HepG2 (cell line): ENCODE results near the gene IQGAP2. TPM values are rescaled to one million over a fixed set of nuclear protein-coding genes. Genes with fewer than 3 reads are reported as not detected.

Experiments used
- ATAC-seq: fragments of 200-7000 bp; cut with Tn5 transposase; 3 replicates; pipeline ENCODE4 v1.9.1; 2020; ENCODE audit warnings: mild to moderate bottlenecking, moderate library complexity
- BruUV-seq: library from RNA; stranded (reverse); fragments of 400-500 nt; replicated peaks from 2 replicates; lab custom pipeline; 2021; lab: Mats Ljungman, UMichigan
- CTCF ChIA-PET: fragments of 300-600 bp; formaldehyde crosslinking; extraction: SDS; loops from one replicate; lab custom pipeline; 2021; ENCODE audit warnings: low total read pairs, inconsistent platforms, low intra/inter-chr PET ratio; lab: Yijun Ruan, JAX
- POLR2A ChIA-PET: fragments of 350-600 bp; sonication (Branson Sonifier 250); formaldehyde crosslinking; loops from one replicate; lab custom pipeline; 2020; ENCODE audit warnings: antibody characterized with exemption, inconsistent platforms; lab: Yijun Ruan, JAX
- DNase-seq: peaks from one replicate; pipeline ENCODE4 v3.0.0-alpha.2; 2015; ENCODE audit warnings: low spot score
- FAIRE-seq: peaks from 3 replicates; lab custom pipeline; 2011; peaks lifted over from hg19 to GRCh38; lab: Jason Lieb, UNC
- H2AFZ ChIP-seq: one replicate; pipeline ENCODE4 v1.6.1; 2011; ENCODE audit warnings: low read length, inconsistent platforms
- H3K27ac ChIP-seq: fragments of 300-600 bp; 3 replicates; pipeline ENCODE4 v1.8.0; 2011; ENCODE audit warnings: mixed run types, mild to moderate bottlenecking, mixed read lengths, low read length, inconsistent platforms; ENCODE audit not compliant: insufficient read depth; ENCODE audit errors: extremely low read length
- H3K27me3 ChIP-seq, 2 experiments: fragments of 200-600 bp in 1 of 2; 2 replicates in 1 of 2; 3 replicates in 1 of 2; pipeline versions ENCODE4 v1.6.0 to v1.8.0; 2011; ENCODE audit warnings: low read length in 2 of 2, mild to moderate bottlenecking in 2 of 2, moderate library complexity in 2 of 2, inconsistent platforms in 1 of 2; ENCODE audit not compliant: insufficient read depth in 2 of 2, control insufficient read depth in 1 of 2
- H3K36me3 ChIP-seq, 2 experiments: fragments of 200-600 bp in 1 of 2; replicated peaks in 1 of 2; 2 replicates in 1 of 2; 3 replicates in 1 of 2; pipeline versions ENCODE4 v1.5.1 to v1.8.0; 2011; ENCODE audit warnings: low read length in 2 of 2, inconsistent platforms in 1 of 2; ENCODE audit not compliant: insufficient read depth in 2 of 2, control insufficient read depth in 1 of 2
- H3K4me1 ChIP-seq: 2 replicates; pipeline ENCODE4 v1.5.1; 2012; ENCODE audit warnings: low read length, inconsistent platforms; ENCODE audit not compliant: insufficient read depth
- H3K4me2 ChIP-seq: 2 replicates; pipeline ENCODE4 v1.6.0; 2011; ENCODE audit warnings: low read depth, low read length, inconsistent platforms
- H3K4me3 ChIP-seq, 3 experiments: fragments of 200-600 bp in 1 of 3; sonication (generic), shearing (Covaris generic) in 1 of 3; replicated peaks in 1 of 3; 2 replicates each; pipeline ENCODE4 v1.5.1; 2011 to 2016; ENCODE audit warnings: low read length in 3 of 3, inconsistent platforms in 2 of 3, low read depth in 2 of 3, mild to moderate bottlenecking in 2 of 3, control low read depth in 1 of 3, mixed read lengths in 1 of 3; ENCODE audit not compliant: insufficient read depth in 1 of 3
- H3K79me2 ChIP-seq: one replicate; pipeline ENCODE4 v1.6.1; 2011; ENCODE audit warnings: low read length, inconsistent platforms; ENCODE audit not compliant: insufficient read depth
- H3K9ac ChIP-seq: 2 replicates; pipeline ENCODE4 v1.6.0; 2011; ENCODE audit warnings: mild to moderate bottlenecking, low read depth, low read length, inconsistent platforms; ENCODE audit not compliant: insufficient read depth
- H3K9me3 ChIP-seq: 2 replicates; pipeline ENCODE4 v1.5.1; 2012; ENCODE audit warnings: mild to moderate bottlenecking, low read length
- H4K20me1 ChIP-seq: 2 replicates; pipeline ENCODE4 v1.6.0; 2011; ENCODE audit warnings: inconsistent platforms, mild to moderate bottlenecking, low read length, moderate library complexity; ENCODE audit not compliant: insufficient read depth
- CBFB ChIP-seq: sonication (generic); formaldehyde crosslinking; IDR thresholded peaks from 2 replicates; pipeline ENCODE4 v1.4.0; 2020; ENCODE audit warnings: missing genetic modification reagents
- PITX1 ChIP-seq: sonication (generic); formaldehyde crosslinking; IDR thresholded peaks from 2 replicates; pipeline ENCODE4 v1.5.1; 2020; ENCODE audit warnings: mild to moderate bottlenecking, missing genetic modification reagents
- RXRB ChIP-seq: IDR thresholded peaks from 2 replicates; pipeline ENCODE4 v1.6.1; 2016; ENCODE audit warnings: borderline replicate concordance, missing genetic modification reagents, missing compliant biosample characterization
- TAF1 ChIP-seq: sonication (generic); formaldehyde crosslinking; IDR thresholded peaks from 2 replicates; pipeline ENCODE4 v1.4.0; 2020; ENCODE audit warnings: missing genetic modification reagents
- ZBTB8A ChIP-seq: sonication (generic); formaldehyde crosslinking; IDR thresholded peaks from 2 replicates; pipeline ENCODE4 v1.4.0; 2020; ENCODE audit warnings: mild to moderate bottlenecking, low read depth, missing genetic modification reagents, borderline replicate concordance
- ZNF577 ChIP-seq: sonication (generic); formaldehyde crosslinking; IDR thresholded peaks from 2 replicates; pipeline ENCODE4 v1.4.0; 2020; ENCODE audit warnings: mild to moderate bottlenecking, low read depth, missing genetic modification reagents, borderline replicate concordance
- WGBS: methylation state at CpG from one replicate; pipeline ENCODE4 v1.1.6; 2017; ENCODE audit warnings: low lambda C conversion rate; 5-methylcytosine and 5-hydroxymethylcytosine counted together
- in situ Hi-C: cut with HindIII; loops from 2 replicates; pipeline ENCODE4 v1.10.0; 2017; ENCODE audit warnings: low pct_unique_long_range_greater_than_20kb; ENCODE audit not compliant: extremely low pct_ligation_motif_present
- intact Hi-C: fragments of 100-400 bp; cut with micrococcal nuclease; formaldehyde crosslinking; loops from one replicate; pipeline ENCODE4 v1.10.0; 2022; ENCODE audit not compliant: unreplicated experiment
- polyA plus RNA-seq, 8 experiments: library from polyadenylated mRNA; depleted of rRNA in 3 of 8; stranded (reverse) in 7 of 8; unstranded in 1 of 8; fragments of >200 nt; fragmentation: Illumina TruSeq in 4 of 8; extraction: Trizol in 4 of 8; gene quantifications; 2 replicates each; pipeline versions ENCODE4 v1.2.1 to v1.2.3, GENCODE V29; 2011 to 2016; ENCODE audit warnings: low read depth in 4 of 8, missing spikeins in 1 of 8, mixed read lengths in 1 of 8; ENCODE audit not compliant: insufficient read depth in 1 of 8
- total RNA-seq, 5 experiments: library from RNA; depleted of rRNA; stranded (reverse); fragments of >200 nt; fragmentation: Illumina TruSeq; extraction: Trizol; gene quantifications; 2 replicates each; pipeline ENCODE4 v1.2.3, GENCODE V29; 2016; ENCODE audit warnings: low read depth in 1 of 5
- TF ChIP-seq, protein P1 (sequence below): sonication (generic); formaldehyde crosslinking; IDR thresholded peaks from 2 replicates; pipeline ENCODE4 v1.5.1; 2020; ENCODE audit warnings: missing genetic modification reagents, mild to moderate bottlenecking, borderline replicate concordance
- TF ChIP-seq, protein P2 (sequence below): sonication (generic); formaldehyde crosslinking; IDR thresholded peaks from 2 replicates; pipeline ENCODE4 v1.4.0; 2020; ENCODE audit warnings: low read depth, missing genetic modification reagents

IQGAP2 gene
- total and polyA plus RNA-seq, 2 of the 13 experiments (the other 11 are each of a cell fraction or from before 2014, with no cell fraction given), result 35.2 to 83.3 TPM

DNA sequence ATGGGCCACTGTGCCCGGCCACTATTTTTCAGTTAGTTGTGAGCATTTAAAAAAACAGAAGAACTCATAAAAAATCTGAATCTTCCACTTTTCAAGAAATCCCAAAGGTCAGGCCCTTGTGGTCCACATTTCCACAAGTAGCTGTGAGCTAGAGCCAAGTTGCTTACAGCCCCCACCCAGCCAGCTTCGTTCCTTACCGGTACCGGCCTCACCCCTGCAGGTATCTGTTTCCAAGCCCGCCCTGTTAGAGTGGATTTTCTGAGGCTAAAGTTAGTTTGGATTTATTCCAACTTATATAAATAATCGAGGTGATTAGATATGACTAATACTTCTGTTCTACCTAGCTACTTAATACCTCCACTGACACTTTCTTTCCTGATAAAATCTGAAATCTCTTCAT, 139.2 kb downstream of the IQGAP2 start:
- no peak overlapping the region for H3K9ac ChIP-seq
- H3K9me3 ChIP-seq, result no peaks in the 10 kb centered on the region
- intact Hi-C loops, result no loop called here
- in situ Hi-C loops, result loop anchor here (5.0 kb wide), 1 partner anchor 140 kb away; the partner anchor contains the start of gene IQGAP2
- peaks cover 73% of the 10 kb centered on the region for H3K4me1 ChIP-seq
- DNase-seq, result no peak
- H2AFZ ChIP-seq, result no peak overlapping the region
- FAIRE-seq, result no peak
- 92% methylated on average over 6 of the region's 6 CpGs for WGBS
- no peaks in the 10 kb centered on the region for H3K36me3 ChIP-seq
- CTCF ChIA-PET, result no interaction called here
- POLR2A ChIA-PET, result no interaction called here
- no peaks in the 10 kb centered on the region for H3K27me3 ChIP-seq
- H3K79me2 ChIP-seq, result peaks cover 48% of the 10 kb centered on the region
- H4K20me1 ChIP-seq, result peaks cover 5% of the 10 kb centered on the region
- TF ChIP-seq, protein P1, sequence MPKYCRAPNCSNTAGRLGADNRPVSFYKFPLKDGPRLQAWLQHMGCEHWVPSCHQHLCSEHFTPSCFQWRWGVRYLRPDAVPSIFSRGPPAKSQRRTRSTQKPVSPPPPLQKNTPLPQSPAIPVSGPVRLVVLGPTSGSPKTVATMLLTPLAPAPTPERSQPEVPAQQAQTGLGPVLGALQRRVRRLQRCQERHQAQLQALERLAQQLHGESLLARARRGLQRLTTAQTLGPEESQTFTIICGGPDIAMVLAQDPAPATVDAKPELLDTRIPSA, result no peak
- TF ChIP-seq ZNF577 (CRISPR knock-in tag) (no peak), RXRB (CRISPR knock-in tag) (no peak), TAF1 (CRISPR knock-in tag) (no peak), PITX1 (CRISPR knock-in tag) (no peak), ZBTB8A (no peak), CBFB (CRISPR knock-in tag) (no peak)
- TF ChIP-seq, protein P2, sequence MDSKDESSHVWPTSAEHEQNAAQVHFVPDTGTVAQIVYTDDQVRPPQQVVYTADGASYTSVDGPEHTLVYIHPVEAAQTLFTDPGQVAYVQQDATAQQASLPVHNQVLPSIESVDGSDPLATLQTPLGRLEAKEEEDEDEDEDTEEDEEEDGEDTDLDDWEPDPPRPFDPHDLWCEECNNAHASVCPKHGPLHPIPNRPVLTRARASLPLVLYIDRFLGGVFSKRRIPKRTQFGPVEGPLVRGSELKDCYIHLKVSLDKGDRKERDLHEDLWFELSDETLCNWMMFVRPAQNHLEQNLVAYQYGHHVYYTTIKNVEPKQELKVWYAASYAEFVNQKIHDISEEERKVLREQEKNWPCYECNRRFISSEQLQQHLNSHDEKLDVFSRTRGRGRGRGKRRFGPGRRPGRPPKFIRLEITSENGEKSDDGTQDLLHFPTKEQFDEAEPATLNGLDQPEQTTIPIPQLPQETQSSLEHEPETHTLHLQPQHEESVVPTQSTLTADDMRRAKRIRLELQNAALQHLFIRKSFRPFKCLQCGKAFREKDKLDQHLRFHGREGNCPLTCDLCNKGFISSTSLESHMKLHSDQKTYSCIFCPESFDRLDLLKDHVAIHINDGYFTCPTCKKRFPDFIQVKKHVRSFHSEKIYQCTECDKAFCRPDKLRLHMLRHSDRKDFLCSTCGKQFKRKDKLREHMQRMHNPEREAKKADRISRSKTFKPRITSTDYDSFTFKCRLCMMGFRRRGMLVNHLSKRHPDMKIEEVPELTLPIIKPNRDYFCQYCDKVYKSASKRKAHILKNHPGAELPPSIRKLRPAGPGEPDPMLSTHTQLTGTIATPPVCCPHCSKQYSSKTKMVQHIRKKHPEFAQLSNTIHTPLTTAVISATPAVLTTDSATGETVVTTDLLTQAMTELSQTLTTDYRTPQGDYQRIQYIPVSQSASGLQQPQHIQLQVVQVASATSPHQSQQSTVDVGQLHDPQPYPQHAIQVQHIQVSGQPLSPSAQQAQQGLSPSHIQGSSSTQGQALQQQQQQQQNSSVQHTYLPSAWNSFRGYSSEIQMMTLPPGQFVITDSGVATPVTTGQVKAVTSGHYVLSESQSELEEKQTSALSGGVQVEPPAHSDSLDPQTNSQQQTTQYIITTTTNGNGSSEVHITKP (CRISPR knock-in tag), result no peak
- H3K27ac ChIP-seq, result no peak overlapping the region
- no peak for ATAC-seq
- no peak overlapping the region for H3K4me2 ChIP-seq
- no TSS peak for BruUV-seq
- no peak overlapping the region for H3K4me3 ChIP-seq
